K562 (cell line): Measurements from ENCODE around the gene CFAP54. TPM values are rescaled to one million over a fixed set of nuclear protein-coding genes. Genes with fewer than 3 reads are reported as not detected.

Source experiments
- ATAC-seq: fragments of 200-7000 bp; cut with Tn5 transposase; 3 replicates; pipeline ENCODE4 v1.9.1; 2020; ENCODE audit warnings: moderate library complexity
- BruUV-seq: library from RNA; stranded (reverse); fragments of 400-500 nt; replicated peaks from 2 replicates; lab custom pipeline; 2021; lab: Mats Ljungman, UMichigan
- CTCF ChIA-PET: fragments of 300-600 bp; formaldehyde crosslinking; extraction: SDS; loops from one replicate; lab custom pipeline; 2021; ENCODE audit warnings: low intra/inter-chr PET ratio; lab: Yijun Ruan, JAX
- POLR2A ChIA-PET: fragments of 300-600, 350-650 bp; sonication (Branson Sonifier 250); formaldehyde crosslinking; extraction: SDS; loops from one replicate; lab custom pipeline; 2021; ENCODE audit warnings: antibody characterized with exemption, inconsistent platforms; lab: Yijun Ruan, JAX
- DNase-seq, 4 experiments: peaks; one replicate each; pipeline versions ENCODE4 v3.0.0 to v3.0.0-alpha.2; 2011 to 2018; ENCODE audit warnings: low spot score in 3 of 4, mixed read lengths in 3 of 4; ENCODE audit errors: extremely low read depth in 1 of 4
- FAIRE-seq: peaks from 2 replicates; lab custom pipeline; 2011; peaks lifted over from hg19 to GRCh38; lab: Jason Lieb, UNC
- H2AFZ ChIP-seq: 2 replicates; pipeline ENCODE4 v1.6.0; 2011; ENCODE audit warnings: low read depth, low read length, control low read depth, inconsistent platforms
- H3K27ac ChIP-seq: fragments of 200-600 bp; 3 replicates; pipeline ENCODE4 v1.8.0; 2011; ENCODE audit warnings: low read depth, mild to moderate bottlenecking, control low read depth, inconsistent platforms, low read length, moderate library complexity, mixed read lengths; ENCODE audit errors: extremely low read depth
- H3K27me3 ChIP-seq, 2 experiments: fragments of 300-600 bp in 1 of 2; 2 replicates in 1 of 2; 3 replicates in 1 of 2; pipeline versions ENCODE4 v1.6.0 to v1.8.0; 2011; ENCODE audit warnings: inconsistent platforms in 2 of 2, low read length in 2 of 2, mild to moderate bottlenecking in 1 of 2, mixed read lengths in 1 of 2, moderate library complexity in 1 of 2; ENCODE audit not compliant: control insufficient read depth in 2 of 2, insufficient read depth in 2 of 2
- H3K36me3 ChIP-seq: fragments of 300-600 bp; 3 replicates; pipeline ENCODE4 v1.8.0; 2011; ENCODE audit warnings: mild to moderate bottlenecking, low read length, inconsistent platforms; ENCODE audit not compliant: control insufficient read depth, insufficient read depth
- H3K4me1 ChIP-seq, 2 experiments: fragments of 200-600 bp in 1 of 2; replicated peaks in 1 of 2; 2 replicates in 1 of 2; 3 replicates in 1 of 2; pipeline versions ENCODE4 v1.5.1 to v1.8.0; 2011; ENCODE audit warnings: inconsistent platforms in 2 of 2, low read length in 2 of 2, mild to moderate bottlenecking in 1 of 2, mixed read lengths in 1 of 2, moderate library complexity in 1 of 2; ENCODE audit not compliant: control insufficient read depth in 2 of 2, insufficient read depth in 2 of 2
- H3K4me2 ChIP-seq: 2 replicates; pipeline ENCODE4 v1.6.1; 2011; ENCODE audit warnings: low read length, control low read depth, inconsistent platforms, mixed read lengths; ENCODE audit not compliant: insufficient read depth
- H3K4me3 ChIP-seq: fragments of 200-600 bp; sonication (generic), shearing (Covaris generic); 2 replicates; pipeline ENCODE4 v1.5.1; 2016; ENCODE audit warnings: control low read depth, inconsistent platforms
- H3K79me2 ChIP-seq: fragments of 200-600 bp; 3 replicates; pipeline ENCODE4 v1.8.0; 2011; ENCODE audit warnings: low read length, inconsistent platforms; ENCODE audit not compliant: control insufficient read depth, insufficient read depth
- H3K9ac ChIP-seq, 2 experiments: 2 replicates each; pipeline versions ENCODE4 v1.6.0 to v1.6.1; 2011; ENCODE audit warnings: low read depth in 2 of 2, low read length in 2 of 2, control low read depth in 1 of 2, inconsistent platforms in 1 of 2, mild to moderate bottlenecking in 1 of 2, mixed read lengths in 1 of 2; ENCODE audit not compliant: insufficient read depth in 1 of 2
- H3K9me1 ChIP-seq: one replicate; pipeline ENCODE4 v1.6.0; 2011; ENCODE audit warnings: inconsistent platforms, mild to moderate bottlenecking, low read length, moderate library complexity; ENCODE audit not compliant: control insufficient read depth, insufficient read depth
- H3K9me3 ChIP-seq: replicated peaks from 2 replicates; pipeline ENCODE4 v1.5.1; 2011; ENCODE audit warnings: low read depth, low read length, inconsistent platforms; ENCODE audit not compliant: control insufficient read depth, insufficient read depth
- H4K20me1 ChIP-seq: replicated peaks from 2 replicates; pipeline ENCODE4 v1.6.1; 2011; ENCODE audit warnings: low read length, inconsistent platforms, mixed read lengths; ENCODE audit not compliant: control insufficient read depth, insufficient read depth
- BHLHE40 ChIP-seq: IDR thresholded peaks from 2 replicates; pipeline ENCODE4 v1.6.1; 2011; ENCODE audit warnings: low read length, improper control_type of control experiment
- E2F3 ChIP-seq: fragments of 250-450 bp; sonication (Bioruptor Pico); IDR thresholded peaks from 2 replicates; pipeline ENCODE4 v1.4.0; 2020; ENCODE audit warnings: mild to moderate bottlenecking
- FOXM1 ChIP-seq, 2 experiments: fragments of 450-650 bp in 1 of 2; sonication (generic) in 1 of 2; formaldehyde crosslinking in 1 of 2; IDR thresholded peaks; 2 replicates each; pipeline versions ENCODE4 v1.6.1 to v1.9.0; 2017 to 2022; ENCODE audit warnings: low read depth in 2 of 2, mild to moderate bottlenecking in 2 of 2, missing genetic modification reagents in 1 of 2, moderate library complexity in 1 of 2
- MCM3 ChIP-seq: fragments of 450-650 bp; IDR thresholded peaks from 2 replicates; pipeline ENCODE4 v1.6.1; 2016
- MIER1 ChIP-seq: fragments of 450-650 bp; IDR thresholded peaks from 2 replicates; pipeline ENCODE4 v1.6.1; 2016; ENCODE audit warnings: antibody characterized with exemption, mild to moderate bottlenecking, low read depth
- STAG1 ChIP-seq: sonication (generic); formaldehyde crosslinking; IDR thresholded peaks from 2 replicates; pipeline ENCODE4 v1.5.0; 2020; ENCODE audit warnings: missing genetic modification reagents, borderline replicate concordance
- WGBS: fragments of 100-300 bp; shearing (Covaris generic); methylation state at CpG from one replicate; pipeline ENCODE4 v1.1.6; 2016; ENCODE audit warnings: low coverage, mixed read lengths; ENCODE audit not compliant: insufficient coverage; ENCODE audit errors: missing lambda C conversion rate; 5-methylcytosine and 5-hydroxymethylcytosine counted together
- in situ Hi-C: fragments of 300-500 bp; cut with MboI; formaldehyde crosslinking; loops from 4 replicates; pipeline ENCODE4 v1.15.0; 2018; ENCODE audit warnings: inconsistent platforms, mixed read lengths
- intact Hi-C: fragments of 100-400 bp; cut with micrococcal nuclease; formaldehyde crosslinking; loops from 2 replicates; pipeline ENCODE4 v1.14.2; 2022
- polyA plus RNA-seq, 8 experiments: library from polyadenylated mRNA; depleted of rRNA in 4 of 8; stranded (reverse) in 5 of 8; unstranded in 3 of 8; fragments of >200 nt; fragmentation: Nextera tagmentation in 2 of 8; fragmentation: Illumina TruSeq in 1 of 8; extraction: Ambion mirVana in 2 of 8; extraction: Trizol in 1 of 8; gene quantifications; 2 replicates each; pipeline versions ENCODE4 v1.2.1 to v1.2.3, GENCODE V29; 2011 to 2014; ENCODE audit warnings: inconsistent platforms in 1 of 8, missing spikeins in 1 of 8
- total RNA-seq, 7 experiments: library from RNA; depleted of rRNA in 6 of 7; stranded (reverse); fragments of >200 nt in 6 of 7; fragmentation: Illumina TruSeq in 2 of 7; extraction: Trizol in 2 of 7; gene quantifications; 2 replicates each; pipeline versions ENCODE4 v1.2.1 to v1.2.3, GENCODE V29; 2011 to 2021; ENCODE audit warnings: low replicate concordance in 1 of 7

The CFAP54 gene
- total and polyA plus RNA-seq, 9 of the 15 experiments (the other 6 are each of a cell fraction or from before 2014, with no cell fraction given), result 0.03 to 0.23 (median 0.10) TPM; not detected in 3

DNA sequence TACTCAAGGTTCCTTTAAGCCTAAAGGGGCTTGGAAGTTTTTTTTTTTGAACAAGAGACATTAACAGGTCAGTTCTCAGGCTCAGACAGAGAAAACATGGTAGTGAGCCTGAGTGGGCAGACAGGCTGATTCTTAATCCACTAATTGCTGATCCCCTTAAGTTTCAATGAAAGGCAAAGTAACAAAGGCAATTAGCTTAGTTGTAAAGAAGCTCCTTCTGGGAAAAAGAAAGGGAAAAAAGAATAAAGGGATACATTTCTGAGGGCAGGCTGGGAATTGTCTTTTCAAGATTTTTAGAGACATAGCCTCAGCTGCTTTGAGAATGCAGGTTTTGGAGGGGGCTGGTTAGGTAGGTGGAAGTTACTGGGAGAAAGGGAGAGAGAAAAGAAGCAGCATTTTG is 133.8 kb downstream of the CFAP54 start:
- in situ Hi-C loops (no loop called here), intact Hi-C loops (no loop called here)
- H3K79me2 ChIP-seq, result no peaks in the 10 kb centered on the region
- H3K4me3 ChIP-seq, result no peak overlapping the region
- no peak overlapping the region for H3K27ac ChIP-seq
- no peaks in the 10 kb centered on the region for H3K4me1 ChIP-seq
- no peaks in the 10 kb centered on the region for H3K9me1 ChIP-seq
- no peaks in the 10 kb centered on the region for H3K36me3 ChIP-seq
- H4K20me1 ChIP-seq, result no peaks in the 10 kb centered on the region
- no peak overlapping the region for H2AFZ ChIP-seq
- H3K4me2 ChIP-seq, result no peak overlapping the region
- H3K9ac ChIP-seq, result no peak overlapping the region
- TF ChIP-seq FOXM1 (IDR thresholded peaks at IDR 0.05; ENCODE audit: low read depth), result no peak
- no peak for TF ChIP-seq FOXM1 (CRISPR knock-in tag; IDR thresholded peaks at IDR 0.05; ENCODE audit: low read depth)
- no peak for TF ChIP-seq BHLHE40
- TF ChIP-seq MCM3, result no peak
- no peak for TF ChIP-seq MIER1
- ATAC-seq (no peak), DNase-seq (no peak), FAIRE-seq (no peak)
- CTCF ChIA-PET, result no interaction called here
- H3K27me3 ChIP-seq, result no peaks in the 10 kb centered on the region
- no TSS peak for BruUV-seq
- POLR2A ChIA-PET, result interaction anchor here (0.9 kb wide), 1 partner anchor 365 kb away, joined by 3 read pairs; no protein-coding TSS in a partner anchor
- H3K9me3 ChIP-seq, result no peaks in the 10 kb centered on the region

DNA sequence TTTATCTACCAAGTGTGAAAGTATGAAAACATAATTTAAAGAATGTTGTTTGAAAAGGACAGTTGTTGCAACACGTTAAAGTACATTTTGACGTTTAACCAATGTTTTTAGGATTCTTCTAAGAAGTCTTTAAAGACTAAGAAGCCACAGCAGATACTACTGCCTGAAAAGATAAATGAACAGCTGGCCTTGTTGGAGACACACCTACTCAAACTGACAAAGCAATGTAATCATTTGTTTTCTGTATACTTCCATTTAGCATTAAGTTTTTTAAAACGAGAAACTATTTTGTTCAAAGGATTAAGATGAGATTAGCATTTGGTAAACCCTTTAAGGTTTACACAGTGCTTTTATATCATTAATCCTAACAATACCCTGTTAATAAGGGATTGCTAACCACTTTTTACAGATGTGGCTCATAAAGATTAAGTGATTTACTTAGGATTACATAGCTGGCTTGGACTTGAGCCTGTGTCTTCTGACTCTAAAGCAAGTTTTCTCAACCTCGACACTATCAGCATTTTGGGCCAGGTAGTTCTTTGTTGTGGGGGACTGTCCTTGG is 134.4 kb downstream of the CFAP54 start:
- H3K9ac ChIP-seq, result no peak overlapping the region
- H3K4me1 ChIP-seq, result no peaks in the 10 kb centered on the region
- no peaks in the 10 kb centered on the region for H3K36me3 ChIP-seq
- H3K9me3 ChIP-seq, result no peaks in the 10 kb centered on the region
- ChIA-PET POLR2A (interaction anchor here (0.9 kb wide), 1 partner anchor 364 kb away, joined by 3 read pairs; no protein-coding TSS in a partner anchor), CTCF (no interaction called here)
- intact Hi-C loops (no loop called here), in situ Hi-C loops (no loop called here)
- 3% methylated on average over 4 of the region's 4 CpGs for WGBS
- BruUV-seq, result no TSS peak
- FAIRE-seq, result no peak
- H2AFZ ChIP-seq, result no peak overlapping the region
- H4K20me1 ChIP-seq, result no peaks in the 10 kb centered on the region
- H3K4me3 ChIP-seq, result no peak overlapping the region
- no peaks in the 10 kb centered on the region for H3K9me1 ChIP-seq
- no peaks in the 10 kb centered on the region for H3K27me3 ChIP-seq
- ATAC-seq, result no peak
- no peaks in the 10 kb centered on the region for H3K79me2 ChIP-seq
- no peak overlapping the region for H3K27ac ChIP-seq
- H3K4me2 ChIP-seq, result no peak overlapping the region
- DNase-seq, result no peak
- TF ChIP-seq E2F3 (CRISPR knock-in tag), result no peak
- TF ChIP-seq STAG1 (CRISPR knock-in tag), result no peak
